ENCODE results near the gene RNF13.
A peak's percentile ranks its signal among the peaks of the same experiment; 100 is the strongest.
"Not testable (repeated sequence)": the region's sequence is repeated elsewhere in the genome, so short reads cannot be mapped to it uniquely, and the experiment has no call there.

RNF13 gene

DNA sequence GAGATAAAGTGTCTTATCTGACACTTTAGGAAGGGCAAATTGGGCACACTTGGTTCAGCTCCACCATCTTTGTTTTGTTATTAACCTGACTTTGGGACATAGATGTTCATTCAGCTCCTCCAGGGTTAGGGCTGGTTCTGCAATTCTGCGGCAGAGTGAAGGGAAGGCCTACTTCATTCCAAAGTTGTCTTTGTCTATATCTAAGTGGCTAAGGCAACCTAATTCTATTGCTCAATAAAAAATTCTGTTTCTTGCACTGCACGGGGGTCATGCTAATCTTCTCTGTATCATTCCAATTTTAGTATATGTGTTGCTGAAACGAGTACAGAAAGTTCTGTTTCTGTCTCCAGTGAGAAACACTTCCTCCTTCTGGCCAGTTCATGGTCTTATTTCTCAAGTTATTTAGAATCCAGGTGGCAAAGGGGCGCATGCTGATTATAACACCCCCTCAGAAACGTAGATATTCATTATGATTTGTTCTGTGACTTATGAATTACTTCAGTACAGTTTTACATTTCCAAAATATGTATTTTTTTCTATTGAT, 104.2 kb downstream of the RNF13 start:
- no peak for DNase-seq (ENCODE audit: low read depth)
- TF ChIP-seq, protein P1, sequence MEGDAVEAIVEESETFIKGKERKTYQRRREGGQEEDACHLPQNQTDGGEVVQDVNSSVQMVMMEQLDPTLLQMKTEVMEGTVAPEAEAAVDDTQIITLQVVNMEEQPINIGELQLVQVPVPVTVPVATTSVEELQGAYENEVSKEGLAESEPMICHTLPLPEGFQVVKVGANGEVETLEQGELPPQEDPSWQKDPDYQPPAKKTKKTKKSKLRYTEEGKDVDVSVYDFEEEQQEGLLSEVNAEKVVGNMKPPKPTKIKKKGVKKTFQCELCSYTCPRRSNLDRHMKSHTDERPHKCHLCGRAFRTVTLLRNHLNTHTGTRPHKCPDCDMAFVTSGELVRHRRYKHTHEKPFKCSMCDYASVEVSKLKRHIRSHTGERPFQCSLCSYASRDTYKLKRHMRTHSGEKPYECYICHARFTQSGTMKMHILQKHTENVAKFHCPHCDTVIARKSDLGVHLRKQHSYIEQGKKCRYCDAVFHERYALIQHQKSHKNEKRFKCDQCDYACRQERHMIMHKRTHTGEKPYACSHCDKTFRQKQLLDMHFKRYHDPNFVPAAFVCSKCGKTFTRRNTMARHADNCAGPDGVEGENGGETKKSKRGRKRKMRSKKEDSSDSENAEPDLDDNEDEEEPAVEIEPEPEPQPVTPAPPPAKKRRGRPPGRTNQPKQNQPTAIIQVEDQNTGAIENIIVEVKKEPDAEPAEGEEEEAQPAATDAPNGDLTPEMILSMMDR (IDR thresholded peaks at IDR 0.05; ENCODE audit: control insufficient read depth, extremely low read depth, insufficient read depth): no peak
- no peak overlapping the region for H3K4me3 ChIP-seq (ENCODE audit: low read depth, low read length)

DNA sequence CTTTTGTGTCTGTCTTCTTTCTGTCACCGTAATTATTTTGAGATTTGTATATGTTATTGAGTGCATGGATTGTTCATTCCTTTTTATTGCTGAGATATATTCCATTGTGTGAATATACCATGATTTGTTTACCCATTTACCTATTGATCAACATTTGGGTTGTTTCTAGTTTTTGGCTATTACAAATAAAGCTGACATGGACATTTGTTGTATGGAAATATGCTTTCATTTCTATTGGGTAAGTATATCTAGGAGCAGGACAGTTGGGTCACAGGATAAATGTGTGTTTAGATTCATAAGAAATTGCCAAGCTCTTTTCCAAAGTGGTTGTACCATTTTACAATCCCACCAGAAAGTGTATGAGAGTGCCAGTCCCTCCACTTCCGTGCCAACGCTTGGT, 106.5 kb downstream of the RNF13 start:
- no peak overlapping the region for H3K4me3 ChIP-seq (ENCODE audit: low read depth, low read length)
- DNase-seq (ENCODE audit: low read depth): no peak
- TF ChIP-seq, protein P1 (IDR thresholded peaks at IDR 0.05; ENCODE audit: control insufficient read depth, extremely low read depth, insufficient read depth): no peak

DNA sequence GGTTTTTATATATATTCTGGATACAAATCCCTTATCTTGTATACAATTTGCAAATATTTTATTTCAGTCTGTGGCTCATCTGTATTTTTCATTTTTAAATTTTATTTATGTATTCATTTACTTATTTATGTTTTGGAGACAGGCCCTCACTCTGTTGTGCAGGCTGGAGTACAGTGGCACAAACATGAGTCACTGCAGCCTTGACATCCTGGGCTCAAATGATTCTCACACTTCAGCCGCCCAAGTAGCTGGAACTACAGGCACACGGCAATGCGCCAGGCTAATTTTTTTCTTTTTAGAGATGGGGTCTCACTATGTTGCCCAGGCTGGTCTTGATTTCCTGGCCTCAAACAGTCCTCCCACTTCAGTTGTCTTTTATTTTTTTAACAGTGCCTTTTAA, 107.1 kb downstream of the RNF13 start:
- DNase-seq (ENCODE audit: low read depth): no peak
- H3K4me3 ChIP-seq (ENCODE audit: low read depth, low read length): no peak overlapping the region
- TF ChIP-seq, protein P1 (IDR thresholded peaks at IDR 0.05; ENCODE audit: control insufficient read depth, extremely low read depth, insufficient read depth): no peak

DNA sequence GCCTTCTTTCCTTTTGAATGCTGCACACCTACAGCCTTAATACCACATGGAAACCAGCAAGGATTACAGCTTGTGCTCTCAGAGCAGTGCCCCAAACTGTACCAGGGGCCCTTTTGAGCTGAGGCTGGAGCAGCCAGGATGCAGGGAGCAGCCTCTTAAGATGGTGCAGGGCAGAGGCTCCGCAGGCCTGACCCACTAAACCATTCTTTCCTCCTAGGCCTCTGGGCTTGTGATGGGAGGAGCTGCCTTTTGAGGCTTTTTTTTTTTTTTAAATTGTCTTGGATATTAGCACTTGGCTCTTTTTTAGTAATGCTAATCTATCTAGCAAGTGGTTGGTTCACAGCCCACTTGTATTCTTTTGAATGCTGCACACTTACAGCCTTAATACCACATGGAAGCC, 120.0 kb downstream of the RNF13 start:
- TF ChIP-seq, protein P1 (IDR thresholded peaks at IDR 0.05; ENCODE audit: control insufficient read depth, extremely low read depth, insufficient read depth): no peak
- DNase-seq (ENCODE audit: low read depth): no peak

DNA sequence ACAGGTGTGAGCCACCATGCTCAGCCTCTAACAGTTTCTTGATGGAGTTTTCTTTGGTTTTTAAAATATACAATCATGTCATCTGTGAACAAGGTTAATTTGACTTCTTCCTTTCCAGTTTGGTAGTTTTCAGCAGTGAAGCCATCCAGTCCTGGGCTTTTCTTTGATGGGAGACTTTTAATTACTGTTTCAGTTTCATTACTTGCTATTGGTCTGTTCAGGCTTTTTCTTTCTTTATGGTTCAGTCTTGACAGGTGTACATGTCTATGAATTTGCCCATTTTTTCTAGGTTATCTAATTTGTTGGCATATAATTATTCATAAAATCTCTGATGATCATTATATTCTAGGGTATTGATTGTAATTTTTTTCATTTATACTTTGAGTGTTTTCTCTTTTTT, 120.8 kb downstream of the RNF13 start:
- TF ChIP-seq, protein P1 (IDR thresholded peaks at IDR 0.05; ENCODE audit: control insufficient read depth, extremely low read depth, insufficient read depth): no peak
- no peak overlapping the region for H3K4me3 ChIP-seq (ENCODE audit: low read depth, low read length)
- no peak for DNase-seq (ENCODE audit: low read depth)

More for the DNA sequence above, 120.0 kb downstream of the RNF13 start:
- H3K4me3 ChIP-seq (ENCODE audit: low read depth, low read length): no peak overlapping the region

DNA sequence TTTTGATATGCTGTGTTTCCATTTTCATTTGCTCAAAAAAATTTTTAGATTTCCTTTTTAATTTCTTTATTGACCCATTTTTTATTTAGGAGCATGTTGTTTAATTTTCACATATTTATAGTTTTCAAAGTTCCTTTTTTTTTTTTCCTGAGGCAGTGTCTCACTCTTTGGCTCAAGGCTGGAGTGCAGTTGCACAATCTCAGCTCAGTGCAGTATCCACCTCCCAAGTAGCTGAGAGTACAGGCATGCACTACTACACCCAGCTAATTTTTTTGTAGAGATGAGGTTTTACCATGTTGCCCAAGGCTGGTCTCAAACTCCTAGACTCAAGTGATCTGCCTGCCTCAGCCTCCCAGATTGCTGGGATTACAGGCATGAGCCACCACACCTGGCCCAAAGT, 121.5 kb downstream of the RNF13 start:
- DNase-seq (ENCODE audit: low read depth): no peak
- H3K4me3 ChIP-seq (ENCODE audit: low read depth, low read length): no peak overlapping the region
- TF ChIP-seq, protein P1 (IDR thresholded peaks at IDR 0.05; ENCODE audit: control insufficient read depth, extremely low read depth, insufficient read depth): no peak

DNA sequence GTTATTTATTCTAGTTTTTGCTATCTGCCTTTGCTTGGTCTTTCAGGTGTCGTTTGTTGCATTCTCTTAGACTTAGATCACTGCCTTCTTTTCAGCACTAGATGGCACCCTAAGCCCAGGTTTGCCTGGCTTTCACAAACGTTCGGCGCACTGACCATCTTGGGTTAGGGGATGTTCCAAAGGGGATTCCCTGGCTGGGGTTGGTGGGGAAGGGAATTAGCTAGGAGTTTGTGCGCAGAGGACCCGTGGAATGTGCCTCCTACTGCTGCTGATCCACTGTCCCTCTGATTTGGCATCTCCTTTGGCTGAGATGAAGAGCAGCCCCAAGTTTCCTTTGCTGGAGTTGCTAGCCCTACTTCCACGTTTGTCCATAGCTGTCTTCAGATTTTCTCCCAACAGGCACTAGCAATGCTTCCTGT, 123.8 kb downstream of the RNF13 start:
- H3K4me3 ChIP-seq (ENCODE audit: low read depth, low read length): no peak overlapping the region
- TF ChIP-seq, protein P1 (IDR thresholded peaks at IDR 0.05; ENCODE audit: control insufficient read depth, extremely low read depth, insufficient read depth): peak; percentile 88
- peak; percentile 23 for DNase-seq (ENCODE audit: low read depth)

DNA sequence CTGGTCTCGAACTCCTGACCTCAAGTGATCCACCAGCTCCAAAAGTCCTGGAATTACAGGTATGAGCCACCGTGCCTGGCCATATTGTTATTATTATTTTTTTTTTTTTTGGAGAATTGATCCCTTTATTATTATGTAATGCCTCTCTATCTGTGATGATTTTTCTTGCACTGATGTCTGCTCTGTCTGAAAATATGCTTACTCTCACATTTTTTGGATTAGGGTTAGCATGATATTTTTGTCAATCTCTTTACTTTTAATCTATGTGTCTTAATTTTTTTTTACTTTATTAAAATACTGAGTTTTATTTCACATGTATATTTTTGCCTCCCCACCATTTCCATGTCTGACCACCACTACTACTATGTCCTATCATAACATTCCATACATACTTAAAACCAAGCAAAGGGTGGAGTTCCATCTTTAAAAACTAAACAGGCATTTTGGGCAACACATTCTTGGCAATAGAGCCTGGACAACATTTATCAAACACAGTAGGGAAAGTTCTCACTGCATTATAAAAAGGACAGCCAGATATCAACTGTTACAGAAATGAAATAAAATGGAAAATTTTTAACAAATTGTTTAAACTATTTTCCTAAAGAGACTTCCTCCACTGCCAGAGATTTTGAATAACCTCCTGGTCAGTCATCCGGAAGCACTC, 125.5 kb downstream of the RNF13 start:
- DNase-seq (ENCODE audit: low read depth); H3K4me3 ChIP-seq (ENCODE audit: low read depth, low read length): not testable (repeated sequence)
